ENCODE results near the gene RBM8A.

DNA sequence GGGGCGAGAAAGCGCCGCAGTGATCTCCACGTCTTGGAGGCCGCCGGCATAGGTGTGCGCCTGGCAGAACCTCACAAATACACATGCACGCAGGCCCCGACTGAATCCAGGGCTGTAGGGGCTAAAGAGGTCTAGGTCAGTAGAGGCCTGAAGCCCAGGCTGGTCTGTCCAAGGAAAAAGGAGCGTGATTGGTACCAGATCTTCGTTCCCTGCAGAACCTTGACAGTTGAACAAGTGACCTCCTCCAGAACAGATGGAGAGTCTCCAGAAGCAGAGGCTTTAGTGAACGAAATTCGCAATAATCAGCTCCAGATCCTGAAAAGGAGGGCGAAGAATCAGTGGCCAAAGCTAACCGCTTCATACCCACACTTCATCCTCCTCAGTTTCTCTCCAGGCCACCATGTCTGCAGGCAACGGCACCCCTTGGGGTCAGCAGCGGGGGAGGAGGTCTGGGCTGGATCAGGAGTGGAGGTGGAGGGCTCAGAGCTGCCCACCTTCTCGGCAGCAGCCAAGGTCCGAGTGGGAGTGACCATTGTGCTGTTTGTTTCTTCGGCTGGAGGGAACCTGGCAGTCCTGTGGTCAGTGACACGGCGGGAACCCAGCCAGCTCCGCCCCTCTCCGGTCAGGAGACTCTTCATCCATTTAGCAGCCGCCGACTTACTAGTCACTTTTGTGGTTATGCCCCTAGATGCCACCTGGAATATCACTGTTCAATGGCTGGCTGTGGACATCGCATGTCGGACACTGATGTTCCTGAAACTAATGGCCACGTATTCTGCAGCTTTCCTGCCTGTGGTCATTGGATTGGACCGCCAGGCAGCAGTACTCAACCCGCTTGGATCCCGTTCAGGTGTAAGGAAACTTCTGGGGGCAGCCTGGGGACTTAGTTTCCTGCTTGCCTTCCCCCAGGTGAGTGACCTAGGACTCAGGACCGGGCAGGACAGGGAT lies 8.0 kb downstream of the RBM8A start:
- TF ChIP-seq CTCF (IDR thresholded peaks at IDR 0.05; ENCODE audit: insufficient read depth, low read depth, low read length) = no peak
- TF ChIP-seq EZH2 (IDR thresholded peaks at IDR 0.05; ENCODE audit: insufficient read depth, low read length) = no peak

Data from astrocyte (in vitro differentiated cells and primary cell).